ENCODE data around the gene SOD3.

Gene SOD3

GRCh38 chr4:24800325-24800895 lies 5.0 kb downstream of the SOD3 start:
- no peaks in the 10 kb centered on the region for H3K9me3 ChIP-seq (ENCODE audit: severe bottlenecking)
- no peak overlapping the region for H3K27ac ChIP-seq
- H3K36me3 ChIP-seq, result no peaks in the 10 kb centered on the region
- TF ChIP-seq, protein P1, sequence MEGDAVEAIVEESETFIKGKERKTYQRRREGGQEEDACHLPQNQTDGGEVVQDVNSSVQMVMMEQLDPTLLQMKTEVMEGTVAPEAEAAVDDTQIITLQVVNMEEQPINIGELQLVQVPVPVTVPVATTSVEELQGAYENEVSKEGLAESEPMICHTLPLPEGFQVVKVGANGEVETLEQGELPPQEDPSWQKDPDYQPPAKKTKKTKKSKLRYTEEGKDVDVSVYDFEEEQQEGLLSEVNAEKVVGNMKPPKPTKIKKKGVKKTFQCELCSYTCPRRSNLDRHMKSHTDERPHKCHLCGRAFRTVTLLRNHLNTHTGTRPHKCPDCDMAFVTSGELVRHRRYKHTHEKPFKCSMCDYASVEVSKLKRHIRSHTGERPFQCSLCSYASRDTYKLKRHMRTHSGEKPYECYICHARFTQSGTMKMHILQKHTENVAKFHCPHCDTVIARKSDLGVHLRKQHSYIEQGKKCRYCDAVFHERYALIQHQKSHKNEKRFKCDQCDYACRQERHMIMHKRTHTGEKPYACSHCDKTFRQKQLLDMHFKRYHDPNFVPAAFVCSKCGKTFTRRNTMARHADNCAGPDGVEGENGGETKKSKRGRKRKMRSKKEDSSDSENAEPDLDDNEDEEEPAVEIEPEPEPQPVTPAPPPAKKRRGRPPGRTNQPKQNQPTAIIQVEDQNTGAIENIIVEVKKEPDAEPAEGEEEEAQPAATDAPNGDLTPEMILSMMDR (IDR thresholded peaks at IDR 0.05; ENCODE audit: low read depth, low read length), result no peak
- DNase-seq, result no peak
- no peaks in the 10 kb centered on the region for H3K27me3 ChIP-seq (ENCODE audit: insufficient read depth, low read depth, severe bottlenecking)
- H3K4me3 ChIP-seq (ENCODE audit: low read depth, low read length), result no peak overlapping the region

GRCh38 chr4:24801136-24801855 lies 5.9 kb downstream of the SOD3 start:
- Histone ChIP-seq H3K9me3 (ENCODE audit: severe bottlenecking) (no peaks in the 10 kb centered on the region), H3K27me3 (ENCODE audit: insufficient read depth, low read depth, severe bottlenecking) (no peaks in the 10 kb centered on the region), H3K36me3 (no peaks in the 10 kb centered on the region), H3K27ac (peak overlapping the region; percentile 29), H3K4me3 (ENCODE audit: low read depth, low read length) (no peak overlapping the region)
- DNase-seq, result no peak
- TF ChIP-seq, protein P1 (IDR thresholded peaks at IDR 0.05; ENCODE audit: low read depth, low read length), result no peak

DNA sequence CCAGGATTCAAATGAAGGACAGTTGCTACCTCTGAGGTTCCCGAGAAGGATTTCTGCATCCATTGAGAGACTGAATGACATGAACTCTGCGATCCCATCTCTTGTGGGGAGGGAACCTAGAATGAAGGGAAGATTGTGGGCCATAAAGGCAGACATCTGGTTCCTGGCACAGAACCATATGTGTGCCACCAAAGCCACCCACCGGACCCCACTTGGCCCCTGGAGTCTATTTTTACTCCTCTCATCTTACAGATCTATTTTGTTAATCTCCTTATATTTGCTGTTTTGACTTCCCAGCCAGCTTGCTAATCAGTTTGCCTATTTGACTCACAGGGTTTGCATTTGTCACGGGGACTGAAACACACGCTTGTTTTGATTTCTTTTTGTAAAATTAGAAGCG lies 7.3 kb downstream of the SOD3 start:
- H3K4me3 ChIP-seq (ENCODE audit: low read depth, low read length), result peak overlapping the region; percentile 15
- TF ChIP-seq, protein P1 (IDR thresholded peaks at IDR 0.05; ENCODE audit: low read depth, low read length), result no peak
- no peaks in the 10 kb centered on the region for H3K36me3 ChIP-seq
- peak overlapping the region; percentile 27 for H3K27ac ChIP-seq
- H3K27me3 ChIP-seq (ENCODE audit: insufficient read depth, low read depth, severe bottlenecking), result no peaks in the 10 kb centered on the region
- H3K9me3 ChIP-seq (ENCODE audit: severe bottlenecking), result no peaks in the 10 kb centered on the region
- DNase-seq, result peak; percentile 67

- DNase-seq, result no peak
- no peak overlapping the region for H3K4me3 ChIP-seq (ENCODE audit: low read depth, low read length)
- no peaks in the 10 kb centered on the region for H3K36me3 ChIP-seq
- TF ChIP-seq, protein P1 (IDR thresholded peaks at IDR 0.05; ENCODE audit: low read depth, low read length), result no peak
- no peak overlapping the region for H3K27ac ChIP-seq
- no peaks in the 10 kb centered on the region for H3K27me3 ChIP-seq (ENCODE audit: insufficient read depth, low read depth, severe bottlenecking)
- H3K9me3 ChIP-seq (ENCODE audit: severe bottlenecking), result no peaks in the 10 kb centered on the region
Measured at GRCh38 chr4:24805067-24805466, 9.7 kb downstream of the SOD3 start.

GRCh38 chr4:24805566-24805965 lies 10.2 kb downstream of the SOD3 start:
- Histone ChIP-seq H3K9me3 (ENCODE audit: severe bottlenecking) (no peaks in the 10 kb centered on the region), H3K4me3 (ENCODE audit: low read depth, low read length) (no peak overlapping the region), H3K27me3 (ENCODE audit: insufficient read depth, low read depth, severe bottlenecking) (no peaks in the 10 kb centered on the region), H3K36me3 (no peaks in the 10 kb centered on the region), H3K27ac (no peak overlapping the region)
- TF ChIP-seq, protein P1 (IDR thresholded peaks at IDR 0.05; ENCODE audit: low read depth, low read length), result no peak
- DNase-seq, result no peak
